Small intestine (tissue), 7 donors: ENCODE data around the gene KRT7. TPM values are rescaled to one million over a fixed set of nuclear protein-coding genes. Genes with fewer than 3 reads are reported as not detected.

ENCODE experiments used
- DNase-seq, 2 donors: peaks; one replicate each; pipeline versions ENCODE4 v3.0.0 to v3.0.0-alpha.2; 2013
- FAIRE-seq: peaks from 2 replicates; lab custom pipeline; 2012; peaks lifted over from hg19 to GRCh38; lab: Jason Lieb, UNC
- H3K27ac ChIP-seq, 3 donors: one replicate each; pipeline ENCODE4 v1.5.1; 2013; ENCODE audit warnings: low read length in 2 of 3, mild to moderate bottlenecking in 2 of 3, control low read depth in 1 of 3, inconsistent platforms in 1 of 3, low read depth in 1 of 3, moderate library complexity in 1 of 3
- H3K27me3 ChIP-seq, 3 donors: one replicate each; pipeline ENCODE4 v1.6.1; 2013; ENCODE audit warnings: low read length in 3 of 3, inconsistent platforms in 1 of 3; ENCODE audit not compliant: control insufficient read depth in 3 of 3, insufficient read depth in 3 of 3
- H3K36me3 ChIP-seq, 3 donors: one replicate each; pipeline ENCODE4 v1.6.1; 2013; ENCODE audit warnings: low read length in 3 of 3, inconsistent platforms in 1 of 3, low read depth in 1 of 3, mild to moderate bottlenecking in 1 of 3, moderate library complexity in 1 of 3; ENCODE audit not compliant: control insufficient read depth in 3 of 3, insufficient read depth in 2 of 3
- H3K4me1 ChIP-seq, 3 donors: one replicate each; pipeline ENCODE4 v1.6.1; 2013; ENCODE audit warnings: low read length in 2 of 3, inconsistent platforms in 1 of 3, low read depth in 1 of 3, mild to moderate bottlenecking in 1 of 3, moderate library complexity in 1 of 3; ENCODE audit not compliant: control insufficient read depth in 3 of 3, insufficient read depth in 2 of 3
- H3K4me3 ChIP-seq, 3 donors: one replicate each; pipeline ENCODE4 v1.5.1; 2013; ENCODE audit warnings: low read length in 3 of 3, control low read depth in 1 of 3, inconsistent platforms in 1 of 3, low read depth in 1 of 3, mild to moderate bottlenecking in 1 of 3, moderate library complexity in 1 of 3
- H3K9me3 ChIP-seq, 2 donors: one replicate each; pipeline ENCODE4 v1.6.1; 2013; ENCODE audit warnings: low read depth in 1 of 2, low read length in 1 of 2; ENCODE audit not compliant: control insufficient read depth in 2 of 2, insufficient read depth in 1 of 2
- WGBS, 3 donors: extraction: QIAGEN DNeasy Blood & Tissue Kit; methylation state at CpG; one replicate each; pipeline ENCODE4 v1.1.7; 2013; 5-methylcytosine and 5-hydroxymethylcytosine counted together
- polyA plus RNA-seq, 4 donors: library from polyadenylated mRNA; stranded (reverse) in 3 of 4; unstranded in 1 of 4; fragments of 200-250 nt in 3 of 4; fragments of 120-200 nt in 1 of 4; gene quantifications; one replicate each; pipeline versions ENCODE4 v1.2.1 to v1.2.3, GENCODE V29; 2013
- donor health status: healthy with polysubstance abuse.
- donor health status: control.
- donor health status: control.
- donor health status: Bipolar disorder and iron deficiency.
- donor health status: healthy.

The KRT7 gene
- polyA plus RNA-seq, 4 donors, result 2.2 to 10.1 (median 3.2) TPM

DNA sequence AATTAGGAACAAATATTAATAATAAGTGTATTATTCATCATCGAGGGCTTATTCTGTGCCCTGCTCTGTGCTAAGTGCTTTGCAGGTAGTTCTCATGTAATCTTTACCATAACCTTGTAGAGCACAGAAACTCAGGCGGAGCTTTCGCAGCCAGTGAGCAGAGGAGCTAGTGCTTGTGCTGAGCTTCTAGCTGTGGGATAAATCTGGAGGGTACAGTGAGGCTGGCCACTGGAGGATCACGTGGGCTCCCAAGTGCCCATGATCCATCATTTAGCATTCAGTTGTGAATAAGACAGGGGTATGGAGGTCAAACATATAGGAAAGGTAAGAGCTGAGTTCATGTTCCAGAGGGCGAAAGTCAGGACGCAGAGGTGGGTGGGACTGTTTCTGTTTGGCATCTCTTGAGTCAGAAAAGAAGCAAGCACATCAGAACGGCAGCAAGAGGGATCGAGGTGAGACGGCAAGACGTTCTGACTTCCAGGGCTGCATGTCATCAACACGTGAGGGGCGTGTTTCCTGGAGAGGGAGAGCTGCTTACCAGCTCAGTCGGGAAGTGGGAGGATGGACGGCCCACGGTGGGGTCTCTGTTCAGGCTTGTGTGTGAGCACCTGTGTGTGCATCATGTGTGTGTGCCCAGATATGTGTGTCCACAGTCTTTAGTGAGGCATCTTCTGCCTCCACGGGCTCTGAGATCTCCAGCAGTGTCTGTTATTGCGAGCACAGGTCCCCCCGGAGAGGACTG is 24.4 kb upstream of the KRT7 start:
- no peaks in the 10 kb centered on the region for H3K27me3 ChIP-seq

DNA sequence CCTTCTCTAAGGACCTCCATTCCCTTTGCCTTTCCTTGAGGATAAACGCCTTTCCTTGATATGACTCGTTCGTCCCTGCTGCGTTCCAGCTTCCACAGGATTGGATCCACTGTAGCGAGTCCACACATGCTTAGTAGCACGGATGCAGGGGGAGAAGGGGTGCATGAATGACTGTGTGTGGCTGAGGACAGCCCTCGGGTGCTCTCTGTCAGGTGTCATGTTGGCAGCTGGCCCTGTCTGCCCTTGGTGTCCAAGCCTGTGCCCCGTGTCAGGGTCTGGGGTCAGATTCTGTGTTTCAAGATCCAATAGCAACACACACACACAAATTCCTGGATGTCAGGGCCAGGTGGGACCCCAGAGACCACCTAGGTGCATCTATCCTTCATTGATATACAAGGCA is 23.7 kb upstream of the KRT7 start:
- H3K27ac ChIP-seq, result no peak overlapping the region
- 59 to 69% (median 67%) methylated on average over 8 of the region's 8 CpGs for WGBS, 3 donors
- no peaks in the 10 kb centered on the region for H3K9me3 ChIP-seq
- no peak overlapping the region for H3K4me3 ChIP-seq
- FAIRE-seq (no peak), DNase-seq (no peak)
- no peaks in the 10 kb centered on the region for H3K27me3 ChIP-seq
- peaks cover 0 to 29% (median 2%) of the 10 kb centered on the region in 3 donors for H3K4me1 ChIP-seq
- H3K36me3 ChIP-seq, result no peaks in the 10 kb centered on the region

More for the DNA sequence above, 24.4 kb upstream of the KRT7 start:
- no peak for DNase-seq
- Histone ChIP-seq H3K27ac (no peak overlapping the region), H3K4me1 (peaks cover 0 to 30% (median 2%) of the 10 kb centered on the region in 3 donors), H3K36me3 (no peaks in the 10 kb centered on the region), H3K9me3 (no peaks in the 10 kb centered on the region), H3K4me3 (no peak overlapping the region)
- FAIRE-seq, result no peak
- WGBS, 3 donors, result 29 to 53% (median 41%) methylated on average over 18 of the region's 18 CpGs

DNA sequence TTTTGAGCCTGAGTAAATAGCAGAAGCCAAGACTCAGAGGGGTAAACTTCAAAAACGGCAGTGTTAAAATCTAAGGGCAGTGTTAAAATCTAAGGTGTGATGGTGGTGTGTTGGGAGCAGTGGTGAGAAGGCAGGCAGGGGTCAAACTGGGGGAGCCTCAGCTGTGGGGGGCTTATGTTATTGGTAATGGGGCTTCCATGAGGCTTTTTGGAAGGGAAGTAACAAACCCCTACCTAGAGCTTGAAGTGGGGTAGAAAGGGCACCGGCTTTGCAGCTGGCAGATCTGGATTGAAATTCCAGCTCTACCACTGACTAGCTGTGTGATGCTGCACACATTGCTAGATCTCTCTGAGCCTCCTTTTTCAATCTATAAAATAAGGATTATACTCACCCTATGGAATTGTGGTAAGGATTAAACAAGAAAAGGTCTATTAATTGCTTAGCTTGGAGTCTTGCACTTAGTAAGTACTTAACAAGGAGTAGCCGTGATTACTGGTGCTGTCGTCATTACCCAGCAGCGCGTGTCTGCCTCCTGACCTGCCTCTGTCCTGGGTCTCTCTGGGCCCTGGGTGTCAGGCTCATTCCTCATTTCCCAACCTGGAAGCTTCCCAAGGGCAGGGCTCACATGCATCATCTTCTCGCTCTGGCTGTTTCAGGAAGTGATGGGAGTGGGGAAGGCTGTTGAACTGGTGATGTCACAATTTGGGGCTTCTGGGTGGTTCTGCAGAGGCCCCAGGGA is 22.7 kb upstream of the KRT7 start:
- Histone ChIP-seq H3K27me3 (no peaks in the 10 kb centered on the region), H3K4me3 (no peak overlapping the region), H3K27ac (no peak overlapping the region), H3K9me3 (no peaks in the 10 kb centered on the region), H3K4me1 (peaks cover 0 to 23% (median 2%) of the 10 kb centered on the region in 3 donors), H3K36me3 (no peaks in the 10 kb centered on the region)
- DNase-seq (no peak), FAIRE-seq (no peak)
- 64 to 81% (median 77%) methylated on average over 7 of the region's 7 CpGs for WGBS, 3 donors

DNA sequence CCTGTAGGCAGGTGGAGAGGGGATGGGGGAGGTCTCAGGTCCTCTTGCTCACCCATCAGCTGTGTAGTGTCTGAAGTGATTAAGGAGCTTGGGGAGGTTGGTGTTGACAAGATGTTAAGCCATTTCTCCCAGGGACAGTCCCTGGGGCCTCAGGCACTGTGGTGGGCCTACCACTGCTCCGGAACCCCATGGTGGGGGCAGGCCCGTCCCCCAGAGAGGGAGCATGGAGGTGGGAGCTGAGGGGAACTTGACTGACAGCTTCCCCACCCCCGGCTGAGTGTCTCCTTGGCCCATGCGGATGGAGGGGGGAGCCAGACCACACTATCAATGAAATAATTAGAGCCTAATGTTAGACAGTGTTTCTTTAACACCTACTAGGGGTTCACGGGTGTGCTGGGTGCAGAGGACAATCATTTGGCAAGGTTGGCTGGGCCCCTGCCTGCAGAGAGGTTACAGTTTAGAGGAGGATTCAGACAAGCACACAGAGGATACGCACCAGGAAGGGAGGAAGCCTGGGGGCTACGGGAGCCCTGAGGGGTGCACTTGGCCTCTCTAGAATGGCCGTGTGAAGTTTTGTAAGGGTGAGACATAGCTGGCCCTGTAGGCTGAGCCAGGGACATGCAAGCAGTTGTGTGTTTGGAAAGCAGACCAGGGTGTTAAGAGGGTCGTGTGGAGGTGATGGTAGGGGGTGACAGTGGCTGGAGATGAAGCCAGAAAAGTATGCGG is 22.0 kb upstream of the KRT7 start:
- FAIRE-seq, result no peak

DNA sequence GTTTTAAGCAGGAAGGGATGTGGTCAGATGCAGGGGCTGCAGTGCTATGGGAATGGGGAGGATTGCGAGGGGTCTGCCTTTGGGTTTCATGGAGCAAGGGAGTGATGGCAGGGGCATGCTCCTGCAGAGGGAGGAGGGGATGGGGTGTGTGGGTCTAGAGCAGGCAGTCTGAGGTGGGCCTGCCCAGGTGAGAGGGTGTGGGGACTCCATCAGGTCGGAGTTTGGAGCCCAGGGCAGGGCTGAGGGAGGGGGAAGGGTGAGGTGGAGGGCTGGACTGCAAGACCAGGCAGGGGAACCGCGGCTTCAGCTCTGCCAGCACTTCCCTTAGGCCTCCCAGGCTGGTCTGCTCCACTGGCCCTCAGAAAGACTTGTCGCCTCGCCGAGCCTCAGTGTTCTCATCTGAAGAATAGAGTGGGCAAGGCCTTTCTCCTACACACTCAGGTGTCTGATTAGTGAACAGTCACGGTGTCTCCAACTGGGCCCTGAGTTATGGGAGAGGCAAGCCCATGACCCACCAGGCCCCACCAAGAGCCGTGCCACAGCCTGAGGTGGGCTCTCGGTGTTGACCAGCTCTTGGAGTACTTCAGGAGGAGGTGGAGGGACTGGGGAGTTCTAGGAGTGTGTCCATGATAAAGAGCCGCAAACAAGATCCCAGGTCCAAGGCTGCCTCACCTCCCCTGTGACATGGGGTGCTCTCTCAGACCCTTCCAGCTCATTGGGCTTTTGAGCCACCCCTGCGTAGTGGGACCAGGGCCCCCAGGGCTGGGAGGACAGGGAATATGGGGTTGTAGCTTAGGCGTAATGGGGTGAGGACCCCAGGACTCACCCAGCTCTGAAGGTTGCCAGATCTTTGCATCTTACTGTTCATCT is 21.1 kb upstream of the KRT7 start:
- DNase-seq (no peak), FAIRE-seq (no peak)
- Histone ChIP-seq H3K27ac (no peak overlapping the region), H3K4me3 (no peak overlapping the region), H3K36me3 (no peaks in the 10 kb centered on the region), H3K4me1 (peaks cover 0 to 20% (median 0%) of the 10 kb centered on the region in 3 donors), H3K27me3 (no peaks in the 10 kb centered on the region), H3K9me3 (no peaks in the 10 kb centered on the region)
- WGBS, 3 donors, result 85 to 91% (median 89%) methylated on average over 13 of the region's 13 CpGs

More for the DNA sequence above, 22.0 kb upstream of the KRT7 start:
- WGBS, 3 donors, result 74 to 77% (median 75%) methylated on average over 10 of the region's 10 CpGs
- Histone ChIP-seq H3K27ac (no peak overlapping the region), H3K36me3 (no peaks in the 10 kb centered on the region), H3K4me3 (no peak overlapping the region), H3K9me3 (no peaks in the 10 kb centered on the region), H3K27me3 (no peaks in the 10 kb centered on the region), H3K4me1 (peaks cover 0 to 17% (median 2%) of the 10 kb centered on the region in 3 donors)
- no peak for DNase-seq

DNA sequence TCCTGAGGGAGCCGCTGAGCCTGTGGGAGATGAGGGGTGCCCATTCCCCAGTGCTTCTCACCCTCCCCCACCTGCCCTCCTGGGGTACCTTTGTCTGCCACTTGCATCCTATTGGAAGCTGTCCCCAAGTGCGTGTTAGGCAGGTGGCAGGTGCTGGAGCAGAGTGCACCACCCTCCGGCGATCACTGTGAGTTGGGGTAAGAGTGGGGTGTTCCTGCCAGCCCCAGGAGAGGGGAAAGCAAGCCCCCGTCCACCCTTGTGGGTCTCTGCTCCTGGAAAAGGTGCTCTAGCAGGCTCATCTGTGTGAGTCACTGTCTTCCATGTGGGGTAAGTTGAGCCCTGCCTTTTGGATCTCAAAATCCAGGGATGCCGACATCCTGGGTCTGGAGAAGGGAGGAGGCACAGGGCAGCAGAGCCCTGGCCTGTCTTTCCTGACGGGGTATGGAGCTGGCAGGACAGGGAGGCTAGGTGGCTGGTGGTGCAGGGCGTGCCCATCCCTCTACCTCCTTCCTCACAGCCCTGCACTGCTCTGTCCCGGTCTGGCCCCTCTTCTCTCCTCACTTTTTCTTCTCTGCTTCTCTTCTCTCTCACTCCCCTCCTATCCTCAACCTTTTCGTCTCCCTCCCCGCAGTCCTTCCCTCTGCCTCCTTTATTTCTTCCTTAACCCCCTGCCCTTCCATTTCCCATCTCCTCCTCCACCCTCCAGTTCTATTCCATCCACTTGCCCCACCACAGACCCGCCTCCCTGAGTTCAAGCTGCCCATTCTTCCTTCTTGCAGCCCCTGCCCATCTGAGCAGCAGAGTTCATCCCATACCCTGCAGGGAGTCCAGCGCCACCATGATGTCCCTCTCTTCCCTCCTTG is 20.1 kb upstream of the KRT7 start:
- FAIRE-seq, result no peak

DNA sequence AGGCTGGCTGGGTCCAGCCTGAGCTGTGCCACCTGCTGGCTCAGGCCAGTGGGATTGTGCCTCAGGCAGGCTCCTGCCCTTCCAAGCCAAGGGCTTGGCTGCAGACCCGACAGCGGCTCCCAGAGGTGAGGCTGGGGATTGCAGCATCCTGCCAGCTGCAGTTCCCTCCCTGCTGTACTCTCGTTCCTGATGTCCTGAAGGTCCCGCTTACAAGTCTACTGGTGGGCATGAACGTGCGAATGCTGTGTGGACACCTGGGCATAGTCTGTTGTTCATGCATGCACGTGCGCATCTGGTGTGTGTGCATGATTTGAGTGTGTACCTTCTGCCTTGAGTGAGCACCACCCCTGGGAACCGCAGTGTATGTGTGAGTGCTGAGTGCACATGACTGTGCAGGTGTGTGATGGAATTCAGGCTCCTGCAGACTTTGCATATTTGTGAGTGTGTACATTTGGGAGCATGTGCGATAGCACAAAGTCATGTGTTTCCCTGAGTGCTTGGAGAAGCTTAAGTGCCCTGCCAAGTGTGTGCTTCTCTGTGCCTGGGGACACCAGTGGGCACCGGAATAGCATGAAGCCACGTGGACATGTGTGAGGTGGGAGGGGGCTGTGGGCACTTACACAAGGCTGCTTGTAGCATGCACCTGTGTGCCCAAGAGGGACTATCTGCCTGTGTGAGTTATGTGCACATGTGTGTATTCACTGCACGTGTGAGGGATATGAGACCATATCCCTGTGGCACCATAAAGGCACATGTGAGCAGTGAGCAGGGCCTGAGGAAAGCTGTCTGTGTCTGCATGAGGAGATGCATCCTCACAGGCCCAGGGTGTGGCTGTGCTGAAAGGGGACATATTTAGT is 19.3 kb upstream of the KRT7 start:
- Histone ChIP-seq H3K4me3 (no peak overlapping the region), H3K27ac (no peak overlapping the region), H3K36me3 (no peaks in the 10 kb centered on the region), H3K9me3 (no peaks in the 10 kb centered on the region), H3K4me1 (peaks cover 0 to 9% (median 0%) of the 10 kb centered on the region in 3 donors), H3K27me3 (no peaks in the 10 kb centered on the region)
- DNase-seq (peak; percentile 77 to 87), FAIRE-seq (no peak)
- WGBS, 3 donors, result 27 to 32% (median 31%) methylated on average over 13 of the region's 13 CpGs

More for the DNA sequence above, 20.1 kb upstream of the KRT7 start:
- Histone ChIP-seq H3K27ac (no peak overlapping the region), H3K4me1 (peaks cover 0 to 16% (median 0%) of the 10 kb centered on the region in 3 donors), H3K27me3 (no peaks in the 10 kb centered on the region), H3K4me3 (no peak overlapping the region), H3K9me3 (no peaks in the 10 kb centered on the region), H3K36me3 (no peaks in the 10 kb centered on the region)
- no peak for DNase-seq
- WGBS, 3 donors, result 65 to 77% (median 73%) methylated on average over 12 to 13 of the region's 13 CpGs
